ENCODE data around the gene PLA2G12B. TPM values are rescaled to one million over a fixed set of nuclear protein-coding genes. Genes with fewer than 3 reads are reported as not detected.

The PLA2G12B gene
- polyA plus RNA-seq, 1 experiment = not detected

DNA sequence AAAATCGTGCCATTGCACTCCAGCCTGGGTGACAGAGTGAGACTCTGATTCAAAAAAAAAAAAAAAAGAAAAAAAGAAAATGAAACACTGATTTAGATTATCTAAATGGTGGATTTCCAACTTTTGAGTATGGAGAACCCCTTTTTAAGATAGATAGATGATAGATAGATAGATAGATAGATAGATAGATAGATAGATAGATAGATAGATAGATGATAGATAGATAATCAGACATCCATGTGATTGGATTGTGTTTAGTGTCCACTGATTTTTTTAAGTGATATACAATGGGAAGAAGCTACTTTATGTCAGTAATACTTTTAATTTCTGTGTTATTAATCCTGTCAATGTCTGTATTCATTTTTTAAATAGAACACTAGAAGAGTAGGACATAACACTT, 55.1 kb downstream of the PLA2G12B start:
- ChIA-PET POLR2A (no interaction called here), CTCF (no interaction called here)

GRCh38 chr10:72898616-72899015, 56.0 kb downstream of the PLA2G12B start:
- H3K4me3 ChIP-seq (ENCODE audit: low read depth, low read length) = no peak overlapping the region
- H3K27me3 ChIP-seq (ENCODE audit: control insufficient read depth, insufficient read depth, low read length) = peaks cover 3% of the 10 kb centered on the region
- no peak for TF ChIP-seq CTCF (IDR thresholded peaks at IDR 0.05; ENCODE audit: low read depth, low read length)
- no peak for DNase-seq (ENCODE audit: low read depth, low spot score)
- CTCF ChIA-PET = no interaction called here
- H3K9me3 ChIP-seq (ENCODE audit: control insufficient read depth, insufficient read depth, low read length) = no peaks in the 10 kb centered on the region
- POLR2A ChIA-PET = no interaction called here
- no peak overlapping the region for H3K27ac ChIP-seq (ENCODE audit: low read depth, low read length)

More for the DNA sequence above, 55.1 kb downstream of the PLA2G12B start:
- Histone ChIP-seq H3K27me3 (ENCODE audit: control insufficient read depth, insufficient read depth, low read length) (peaks cover 3% of the 10 kb centered on the region), H3K4me3 (ENCODE audit: low read depth, low read length) (no peak overlapping the region), H3K9me3 (ENCODE audit: control insufficient read depth, insufficient read depth, low read length) (no peaks in the 10 kb centered on the region), H3K27ac (ENCODE audit: low read depth, low read length) (no peak overlapping the region)
- no peak for DNase-seq (ENCODE audit: low read depth, low spot score)
- no peak for TF ChIP-seq CTCF (IDR thresholded peaks at IDR 0.05; ENCODE audit: low read depth, low read length)

- Histone ChIP-seq H3K27me3 (ENCODE audit: control insufficient read depth, insufficient read depth, low read length) (peaks cover 3% of the 10 kb centered on the region), H3K4me3 (ENCODE audit: low read depth, low read length) (no peak overlapping the region), H3K9me3 (ENCODE audit: control insufficient read depth, insufficient read depth, low read length) (no peaks in the 10 kb centered on the region), H3K27ac (ENCODE audit: low read depth, low read length) (no peak overlapping the region)
- ChIA-PET POLR2A (no interaction called here), CTCF (interaction anchor here (0.5 kb wide), 1 partner anchor 520 kb away, joined by 3 read pairs; no protein-coding TSS in a partner anchor)
- no peak for DNase-seq (ENCODE audit: low read depth, low spot score)
- TF ChIP-seq CTCF (IDR thresholded peaks at IDR 0.05; ENCODE audit: low read depth, low read length) = no peak
These were observed 59.3 kb downstream of the PLA2G12B start for GRCh38 chr10:72895236-72895850.

GRCh38 chr10:72893136-72893798, 61.3 kb downstream of the PLA2G12B start, which contains the start of gene OIT3:
TSS of gene OIT3 (plus strand) at chr10:72893739. CDS start at chr10:72893799, 60 bp downstream.
- ChIA-PET CTCF (no interaction called here), POLR2A (no interaction called here)
- Histone ChIP-seq H3K27ac (ENCODE audit: low read depth, low read length) (no peak within 1 kb of the TSS), H3K27me3 (ENCODE audit: control insufficient read depth, insufficient read depth, low read length) (peaks cover 3% of the 10 kb centered on the region), H3K9me3 (ENCODE audit: control insufficient read depth, insufficient read depth, low read length) (no peaks in the 10 kb centered on the region), H3K4me3 (ENCODE audit: low read depth, low read length) (no peak within 1 kb of the TSS)
- TF ChIP-seq CTCF (IDR thresholded peaks at IDR 0.05; ENCODE audit: low read depth, low read length) = no peak
- DNase-seq (ENCODE audit: low read depth, low spot score) = no peak

DNA sequence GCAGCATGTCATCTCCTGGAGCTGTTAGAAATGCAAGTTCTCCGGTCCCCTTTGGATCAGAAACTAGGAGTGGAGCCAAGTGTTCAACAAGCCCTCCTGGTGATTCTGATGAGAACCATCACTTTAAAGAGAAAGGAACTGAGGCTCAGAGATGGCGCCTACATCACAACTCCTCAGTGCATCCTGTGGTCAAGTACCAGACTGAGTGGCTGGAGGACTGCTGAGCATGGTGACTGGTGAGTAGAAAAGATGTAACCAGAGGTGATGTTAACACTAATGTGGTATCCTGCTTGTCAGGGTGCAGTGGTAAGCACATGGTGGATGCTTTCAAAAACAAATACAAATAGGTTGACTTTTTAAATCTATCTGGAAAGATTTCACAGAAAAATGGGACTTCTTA, 64.5 kb downstream of the PLA2G12B start:
- ChIA-PET CTCF (no interaction called here), POLR2A (no interaction called here)
- no peak for TF ChIP-seq CTCF (IDR thresholded peaks at IDR 0.05; ENCODE audit: low read depth, low read length)
- Histone ChIP-seq H3K27ac (ENCODE audit: low read depth, low read length) (no peak overlapping the region), H3K9me3 (ENCODE audit: control insufficient read depth, insufficient read depth, low read length) (no peaks in the 10 kb centered on the region), H3K4me3 (ENCODE audit: low read depth, low read length) (no peak overlapping the region), H3K27me3 (ENCODE audit: control insufficient read depth, insufficient read depth, low read length) (no peaks in the 10 kb centered on the region)
- DNase-seq (ENCODE audit: low read depth, low spot score) = no peak

Data from AG04450 (cell line).